OCI-LY1 (cell line): ENCODE measurements around the gene BABAM2.

ENCODE experiments used
- H2AFZ ChIP-seq: fragments of 200-600 bp; sonication (generic), shearing (Covaris generic); 2 replicates; pipeline ENCODE4 v1.6.0; 2014; ENCODE audit warnings: antibody characterized with exemption, mild to moderate bottlenecking, low read length
- H3F3A ChIP-seq: fragments of 200-600 bp; sonication (generic), shearing (Covaris generic); 2 replicates; pipeline ENCODE4 v1.6.0; 2014; ENCODE audit warnings: mild to moderate bottlenecking, antibody characterized with exemption, low read length, moderate library complexity; ENCODE audit not compliant: insufficient read depth
- H3K27ac ChIP-seq: fragments of 200-600 bp; sonication (generic); 2 replicates; pipeline ENCODE4 v1.5.1; 2014; ENCODE audit warnings: low read length, mixed run types, mild to moderate bottlenecking, low read depth; ENCODE audit not compliant: poor library complexity, severe bottlenecking
- H3K27me3 ChIP-seq: fragments of 200-600 bp; sonication (generic); 2 replicates; pipeline ENCODE4 v1.6.0; 2014; ENCODE audit warnings: antibody characterized with exemption, mild to moderate bottlenecking, low read length, moderate library complexity; ENCODE audit not compliant: insufficient read depth
- H3K36me3 ChIP-seq: fragments of 200-600 bp; sonication (generic); 2 replicates; pipeline ENCODE4 v1.6.1; 2014; ENCODE audit warnings: mild to moderate bottlenecking, antibody characterized with exemption, low read length, moderate library complexity, mixed read lengths; ENCODE audit not compliant: insufficient read depth
- H3K4me1 ChIP-seq: fragments of 200-600 bp; sonication (generic); 2 replicates; pipeline ENCODE4 v1.5.1; 2014; ENCODE audit warnings: mild to moderate bottlenecking, low read length, moderate library complexity; ENCODE audit not compliant: insufficient read depth, severe bottlenecking
- H3K4me2 ChIP-seq: fragments of 200-600 bp; sonication (generic), shearing (Covaris generic); 2 replicates; pipeline ENCODE4 v1.6.1; 2014; ENCODE audit warnings: low read length
- H3K4me3 ChIP-seq: fragments of 200-600 bp; sonication (generic); 2 replicates; pipeline ENCODE4 v1.5.1; 2014; ENCODE audit warnings: low read length, low read depth, mild to moderate bottlenecking, mixed read lengths; ENCODE audit not compliant: poor library complexity, severe bottlenecking
- H3K79me2 ChIP-seq: fragments of 200-600 bp; shearing (Covaris generic); 2 replicates; pipeline ENCODE4 v1.6.1; 2016; ENCODE audit warnings: mixed run types, low read length, mixed read lengths; ENCODE audit not compliant: insufficient read depth
- H3K9ac ChIP-seq: fragments of 200-600 bp; sonication (generic), shearing (Covaris generic); 2 replicates; pipeline ENCODE4 v1.6.1; 2014; ENCODE audit warnings: mild to moderate bottlenecking, low read length, mixed read lengths
- H3K9me2 ChIP-seq: fragments of 200-600 bp; sonication (generic), shearing (Covaris generic); 2 replicates; pipeline ENCODE4 v1.6.1; 2014; ENCODE audit warnings: low read depth, mild to moderate bottlenecking, low read length, mixed read lengths
- H3K9me3 ChIP-seq: fragments of 200-600 bp; shearing (Covaris generic); 2 replicates; pipeline ENCODE4 v1.6.1; 2014; ENCODE audit warnings: low read length, mixed read lengths
- H4K20me1 ChIP-seq: fragments of 200-600 bp; sonication (generic), shearing (Covaris generic); 2 replicates; pipeline ENCODE4 v1.6.0; 2016; ENCODE audit warnings: mild to moderate bottlenecking, low read length; ENCODE audit not compliant: insufficient read depth
- EZH2 ChIP-seq: fragments of 200-600 bp; sonication (generic), shearing (Covaris generic); IDR thresholded peaks from 2 replicates; pipeline ENCODE4 v1.8.0; 2017; ENCODE audit warnings: borderline replicate concordance, mixed run types, mild to moderate bottlenecking, antibody characterized with exemption, low read length, moderate library complexity, mixed read lengths
- TF ChIP-seq, protein P1 (sequence below): fragments of 200-600 bp; sonication (generic), shearing (Covaris generic); IDR thresholded peaks from 2 replicates; pipeline ENCODE4 v1.5.1; 2017; ENCODE audit warnings: mild to moderate bottlenecking, antibody characterized with exemption, low read length, moderate library complexity, mixed read lengths

Gene BABAM2

GRCh38 chr2:28318462-28319117, 428.1 kb downstream of the BABAM2 start:
- no peak overlapping the region for H3K27ac ChIP-seq

GRCh38 chr2:28319118-28320008, 428.8 kb downstream of the BABAM2 start:
- Histone ChIP-seq H3K79me2 (no peaks in the 10 kb centered on the region), H3K27me3 (no peaks in the 10 kb centered on the region), H3K4me1 (no peaks in the 10 kb centered on the region), H3K4me3 (no peak overlapping the region), H3K36me3 (no peaks in the 10 kb centered on the region), H3K9me2 (no peaks in the 10 kb centered on the region), H2AFZ (no peak overlapping the region), H3K4me2 (no peak overlapping the region), H3F3A (no peaks in the 10 kb centered on the region), H4K20me1 (no peaks in the 10 kb centered on the region), H3K9ac (no peak overlapping the region), H3K9me3 (no peaks in the 10 kb centered on the region), H3K27ac (no peak overlapping the region)
- no peak for TF ChIP-seq EZH2
- TF ChIP-seq, protein P1, sequence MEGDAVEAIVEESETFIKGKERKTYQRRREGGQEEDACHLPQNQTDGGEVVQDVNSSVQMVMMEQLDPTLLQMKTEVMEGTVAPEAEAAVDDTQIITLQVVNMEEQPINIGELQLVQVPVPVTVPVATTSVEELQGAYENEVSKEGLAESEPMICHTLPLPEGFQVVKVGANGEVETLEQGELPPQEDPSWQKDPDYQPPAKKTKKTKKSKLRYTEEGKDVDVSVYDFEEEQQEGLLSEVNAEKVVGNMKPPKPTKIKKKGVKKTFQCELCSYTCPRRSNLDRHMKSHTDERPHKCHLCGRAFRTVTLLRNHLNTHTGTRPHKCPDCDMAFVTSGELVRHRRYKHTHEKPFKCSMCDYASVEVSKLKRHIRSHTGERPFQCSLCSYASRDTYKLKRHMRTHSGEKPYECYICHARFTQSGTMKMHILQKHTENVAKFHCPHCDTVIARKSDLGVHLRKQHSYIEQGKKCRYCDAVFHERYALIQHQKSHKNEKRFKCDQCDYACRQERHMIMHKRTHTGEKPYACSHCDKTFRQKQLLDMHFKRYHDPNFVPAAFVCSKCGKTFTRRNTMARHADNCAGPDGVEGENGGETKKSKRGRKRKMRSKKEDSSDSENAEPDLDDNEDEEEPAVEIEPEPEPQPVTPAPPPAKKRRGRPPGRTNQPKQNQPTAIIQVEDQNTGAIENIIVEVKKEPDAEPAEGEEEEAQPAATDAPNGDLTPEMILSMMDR: no peak

More at GRCh38 chr2:28318462-28319117, 428.1 kb downstream of the BABAM2 start:
- H3K79me2 ChIP-seq: no peaks in the 10 kb centered on the region
- no peak overlapping the region for H3K9ac ChIP-seq
- no peaks in the 10 kb centered on the region for H3K36me3 ChIP-seq
- H2AFZ ChIP-seq: no peak overlapping the region
- H3K4me2 ChIP-seq: no peak overlapping the region
- H3K4me3 ChIP-seq: no peak overlapping the region
- H3K9me3 ChIP-seq: no peaks in the 10 kb centered on the region
- H3K4me1 ChIP-seq: no peaks in the 10 kb centered on the region
- H4K20me1 ChIP-seq: no peaks in the 10 kb centered on the region
- H3F3A ChIP-seq: no peaks in the 10 kb centered on the region
- no peaks in the 10 kb centered on the region for H3K27me3 ChIP-seq
- TF ChIP-seq EZH2: no peak
- TF ChIP-seq, protein P1: no peak
- no peaks in the 10 kb centered on the region for H3K9me2 ChIP-seq

GRCh38 chr2:28320009-28320365, 429.5 kb downstream of the BABAM2 start:
- H2AFZ ChIP-seq: no peak overlapping the region
- no peaks in the 10 kb centered on the region for H3K27me3 ChIP-seq
- H3K79me2 ChIP-seq: no peaks in the 10 kb centered on the region
- H3F3A ChIP-seq: no peaks in the 10 kb centered on the region
- TF ChIP-seq, protein P1: no peak
- no peak for TF ChIP-seq EZH2
- no peaks in the 10 kb centered on the region for H3K9me2 ChIP-seq
- H3K9me3 ChIP-seq: no peaks in the 10 kb centered on the region
- H3K4me1 ChIP-seq: no peaks in the 10 kb centered on the region
- no peaks in the 10 kb centered on the region for H3K36me3 ChIP-seq
- no peak overlapping the region for H3K27ac ChIP-seq
- no peak overlapping the region for H3K9ac ChIP-seq
- no peaks in the 10 kb centered on the region for H4K20me1 ChIP-seq
- no peak overlapping the region for H3K4me2 ChIP-seq
- H3K4me3 ChIP-seq: no peak overlapping the region
